Right kidney (tissue), 1 donor: ENCODE data around the gene TCN2.
"Not testable (repeated sequence)": the region's sequence is repeated elsewhere in the genome, so short reads cannot be mapped to it uniquely, and the experiment has no call there.

ENCODE experiments used
- DNase-seq: peaks from one replicate; pipeline ENCODE4 v3.0.0-alpha.2; 2016

The TCN2 gene

GRCh38 chr22:30574997-30575671 is 31.8 kb upstream of the TCN2 start:
- DNase-seq: peak; percentile 50

GRCh38 chr22:30575859-30576258 is 31.1 kb upstream of the TCN2 start:
- no peak for DNase-seq

- no peak for DNase-seq
Measured at GRCh38 chr22:30578481-30578880, 28.5 kb upstream of the TCN2 start.

GRCh38 chr22:30580896-30581295 is 26.1 kb upstream of the TCN2 start:
- DNase-seq: no peak

- DNase-seq: no peak
Measured at GRCh38 chr22:30582051-30582450, 24.9 kb upstream of the TCN2 start.

GRCh38 chr22:30582788-30583545 is 24.0 kb upstream of the TCN2 start:
- no peak for DNase-seq

- no peak for DNase-seq
Measured at GRCh38 chr22:30584441-30584840, 22.5 kb upstream of the TCN2 start.

GRCh38 chr22:30586414-30586813 is 20.6 kb upstream of the TCN2 start:
- no peak for DNase-seq

- DNase-seq: no peak
Measured at GRCh38 chr22:30591191-30591587, 15.8 kb upstream of the TCN2 start.

GRCh38 chr22:30591588-30592359 is 15.2 kb upstream of the TCN2 start, which contains the start of gene PES1:
TSS of gene PES1 (minus strand) at chr22:30591910. CDS start at chr22:30591833, 77 bp downstream.
- peak; percentile 99 for DNase-seq

- DNase-seq: not testable (repeated sequence)
Measured at GRCh38 chr22:30592360-30592713, 14.6 kb upstream of the TCN2 start.

GRCh38 chr22:30596199-30596598 is 10.8 kb upstream of the TCN2 start:
- DNase-seq: no peak

GRCh38 chr22:30596886-30597285 is 10.1 kb upstream of the TCN2 start:
- no peak for DNase-seq

- no peak for DNase-seq
Measured at GRCh38 chr22:30598986-30599385, 8.0 kb upstream of the TCN2 start.

GRCh38 chr22:30600921-30601320 is 6.1 kb upstream of the TCN2 start:
- no peak for DNase-seq

GRCh38 chr22:30601464-30601863 is 5.5 kb upstream of the TCN2 start:
- no peak for DNase-seq

GRCh38 chr22:30602049-30602448 is 4.9 kb upstream of the TCN2 start:
- no peak for DNase-seq

- DNase-seq: no peak
Measured at GRCh38 chr22:30603801-30604200, 3.2 kb upstream of the TCN2 start.

GRCh38 chr22:30604723-30605122 is 2.3 kb upstream of the TCN2 start:
- no peak for DNase-seq

- no peak for DNase-seq
Measured at GRCh38 chr22:30605449-30606110, 1.4 kb upstream of the TCN2 start.

GRCh38 chr22:30607300-30607930 is 441 bp downstream of the TCN2 start:
- DNase-seq: peak; percentile 68

GRCh38 chr22:30607939-30608338 is 965 bp downstream of the TCN2 start:
- DNase-seq: no peak
